Measurements from ENCODE around the gene SLC5A5.

- TF ChIP-seq ZSCAN30 (tag by site-specific recombination; IDR thresholded peaks at IDR 0.05) (no peak), ZNF114 (tag by site-specific recombination; IDR thresholded peaks at IDR 0.05) (no peak), ZNF792 (tag by site-specific recombination; IDR thresholded peaks at IDR 0.05) (no peak), KLF9 (tag by site-specific recombination; IDR thresholded peaks at IDR 0.05; ENCODE audit: low read depth) (no peak), ZNF704 (tag by site-specific recombination; IDR thresholded peaks at IDR 0.05) (no peak), YY1 (tag by site-specific recombination; IDR thresholded peaks at IDR 0.05) (no peak), KLF16 (tag by site-specific recombination; IDR thresholded peaks at IDR 0.05) (no peak), REST (tag by site-specific recombination; IDR thresholded peaks at IDR 0.05) (no peak), CTCF (tag by site-specific recombination; IDR thresholded peaks at IDR 0.05) (no peak), ZNF132 (tag by site-specific recombination; IDR thresholded peaks at IDR 0.05; ENCODE audit: borderline replicate concordance) (no peak)
These were observed 30.4 kb upstream of the SLC5A5 start for GRCh38 chr19:17841371-17841809.
